HG02973 (cell line): ENCODE results near the gene OPHN1.
"Not testable (repeated sequence)": the region's sequence is repeated elsewhere in the genome, so short reads cannot be mapped to it uniquely, and the experiment has no call there.

Source experiments
- ATAC-seq: cut with Tn5 transposase; IDR thresholded peaks from one replicate; pipeline ENCODE4 v1.9.1; 2021; ENCODE audit warnings: moderate library complexity; ENCODE audit not compliant: unreplicated experiment

OPHN1 gene

DNA sequence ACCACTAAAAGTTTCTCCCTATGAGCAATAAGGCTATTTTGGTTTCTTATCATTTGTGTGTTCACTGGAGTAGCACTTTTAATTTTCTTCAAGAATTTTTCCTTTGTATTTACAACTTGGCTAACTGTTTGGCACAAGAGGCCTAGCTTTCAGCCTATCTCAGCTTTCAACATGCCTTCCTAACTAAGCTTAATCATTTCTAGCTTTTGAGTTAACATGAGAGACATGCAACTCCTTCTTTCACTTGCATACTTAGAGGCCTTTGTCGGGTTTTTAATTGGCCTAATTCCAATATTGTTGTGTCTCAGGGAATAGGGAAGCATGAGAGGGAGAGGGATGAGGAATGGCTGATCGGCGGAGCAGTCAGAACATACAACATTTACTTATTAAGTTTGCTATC, 349.8 kb downstream of the OPHN1 start:
- ATAC-seq = no peak

DNA sequence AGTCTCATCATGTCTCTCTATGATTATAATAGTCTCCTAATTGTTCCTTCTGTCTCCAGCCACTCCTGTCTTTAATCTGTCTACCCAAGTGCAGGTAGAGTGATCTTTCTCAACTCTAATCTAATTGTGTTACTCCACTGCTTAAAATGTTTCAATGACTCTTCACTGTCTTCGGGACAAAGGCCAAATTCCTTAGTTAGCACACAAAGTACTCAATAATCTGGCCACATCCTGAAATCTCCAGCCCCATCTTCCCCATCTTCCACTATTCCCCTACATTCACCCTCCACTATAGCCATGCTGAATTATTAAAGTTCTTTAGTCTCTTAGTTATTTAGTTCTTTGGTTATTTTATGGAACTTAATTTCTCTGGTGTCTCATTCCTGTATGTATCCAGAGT, 353.3 kb downstream of the OPHN1 start:
- ATAC-seq = no peak

DNA sequence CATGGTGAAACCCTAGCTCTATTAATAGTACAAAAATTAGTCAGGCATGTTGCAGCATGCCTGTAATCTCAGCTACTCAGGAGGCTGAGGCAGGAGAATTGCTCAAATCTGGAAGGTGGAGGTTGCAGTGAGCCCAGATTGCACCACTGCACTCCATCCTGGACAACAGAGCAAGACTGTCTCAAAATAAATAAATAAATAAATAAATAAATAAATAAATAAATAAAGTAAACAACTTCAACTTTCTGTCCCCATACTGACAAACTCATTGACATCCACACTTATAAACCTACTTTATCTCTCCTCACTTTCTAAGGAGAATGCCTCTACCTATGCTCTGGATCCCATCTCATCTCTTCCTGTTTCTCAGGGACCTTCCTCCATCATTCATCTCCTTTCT, 354.5 kb downstream of the OPHN1 start:
- not testable (repeated sequence) for ATAC-seq

DNA sequence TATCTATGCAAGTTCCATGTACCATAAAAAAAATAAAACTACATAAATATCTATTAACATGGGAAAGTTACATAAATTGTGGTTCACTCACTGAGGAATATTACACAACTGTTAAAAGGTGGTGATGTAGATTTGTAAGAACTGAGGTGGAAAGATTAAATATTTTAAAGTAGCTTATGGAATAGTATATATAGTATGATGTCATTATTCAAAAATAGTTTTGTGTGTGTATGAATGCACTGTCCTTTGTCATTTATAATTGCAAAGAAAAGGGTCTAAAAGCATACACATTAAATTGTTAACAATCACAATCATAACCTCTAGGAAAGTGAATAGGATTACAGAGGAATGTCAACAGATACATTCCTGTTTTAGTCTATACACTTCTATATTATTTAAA, 355.9 kb downstream of the OPHN1 start:
- ATAC-seq = no peak

DNA sequence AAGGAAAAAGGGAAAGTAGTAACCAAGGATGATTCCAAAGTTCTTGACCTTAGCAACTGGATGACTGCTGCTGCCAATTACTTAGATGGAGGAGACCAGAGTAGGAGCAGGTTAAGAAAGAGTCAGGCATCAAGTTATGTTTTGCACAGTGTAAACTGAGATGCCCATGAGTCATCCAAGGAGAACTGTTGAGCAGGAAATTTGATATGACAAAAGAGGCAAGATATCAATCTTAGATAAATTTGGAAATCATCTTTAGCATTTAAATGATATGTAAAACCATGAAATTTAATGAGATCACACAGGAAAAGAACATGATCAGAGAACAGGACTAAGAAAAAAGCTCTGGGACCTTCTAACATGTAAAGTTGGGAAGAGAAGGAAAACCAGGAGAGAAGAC, 361.3 kb downstream of the OPHN1 start:
- no peak for ATAC-seq

DNA sequence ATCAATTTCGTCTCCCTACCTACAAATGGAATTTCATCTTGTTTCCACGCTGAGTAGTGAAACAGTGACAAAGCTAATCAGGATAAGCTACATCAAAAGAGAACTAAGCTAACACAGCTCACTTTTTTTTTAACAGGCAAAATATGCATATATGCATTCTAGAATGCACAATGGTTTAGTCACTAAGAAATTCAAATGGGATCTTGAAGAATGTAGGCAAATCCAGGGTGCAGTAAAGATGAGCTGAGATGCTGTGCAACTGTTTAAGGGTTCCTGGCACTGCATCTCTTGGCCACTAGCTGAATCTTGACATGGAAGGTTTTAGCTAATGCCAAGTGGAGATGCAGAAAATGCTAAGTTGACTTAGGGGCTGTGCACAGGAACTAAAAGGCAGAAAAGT, 363.2 kb downstream of the OPHN1 start:
- not testable (repeated sequence) for ATAC-seq

DNA sequence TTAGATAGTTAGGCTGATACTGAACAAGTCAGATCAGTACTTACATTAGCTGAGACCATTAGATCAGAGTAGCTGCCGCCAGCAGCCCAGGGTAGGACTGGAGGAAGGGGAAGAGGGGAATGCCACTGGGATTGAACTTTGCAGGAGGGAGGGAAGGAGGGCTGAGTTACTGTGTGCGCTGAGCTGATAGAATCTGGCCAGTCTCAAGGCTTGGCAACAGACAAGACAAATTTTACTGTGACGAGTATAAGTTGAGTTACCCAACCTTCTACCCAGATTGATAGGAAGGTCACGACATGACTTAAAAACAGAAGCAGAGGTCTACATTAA, 372.1 kb downstream of the OPHN1 start:
- no peak for ATAC-seq

DNA sequence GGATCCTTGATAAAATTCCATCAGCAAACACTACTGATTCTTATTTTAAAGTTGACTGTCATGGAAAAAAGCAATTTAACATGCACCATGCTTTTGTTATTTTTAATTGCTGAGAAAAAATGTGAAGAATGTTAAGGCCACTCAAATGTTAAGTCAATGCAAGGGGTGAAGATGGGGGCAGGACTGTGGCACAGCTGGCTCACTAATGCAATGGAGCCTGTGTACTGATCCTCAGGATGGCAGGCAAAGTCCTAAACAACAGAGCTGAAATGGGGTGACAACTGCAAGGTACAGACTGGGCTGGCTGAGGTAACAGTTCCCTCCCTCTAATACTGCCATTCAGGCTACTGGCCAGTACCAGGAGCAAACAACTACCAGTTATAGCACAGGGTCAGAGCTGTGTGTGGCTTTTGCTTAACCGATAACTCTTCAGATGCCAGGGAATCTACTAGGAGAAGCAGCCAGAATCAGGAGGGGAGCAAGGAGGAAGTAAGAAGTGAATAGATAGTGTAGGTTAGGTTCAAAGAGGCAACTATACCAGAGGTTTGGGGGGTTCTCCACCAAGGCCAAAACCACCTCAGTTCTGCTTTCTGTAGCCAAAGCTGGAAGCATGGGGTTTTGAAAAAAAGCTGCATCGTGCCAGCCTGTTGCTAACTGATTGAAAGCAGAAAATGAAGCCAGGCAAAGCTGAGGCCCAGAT, 372.6 kb downstream of the OPHN1 start:
- ATAC-seq = no peak

DNA sequence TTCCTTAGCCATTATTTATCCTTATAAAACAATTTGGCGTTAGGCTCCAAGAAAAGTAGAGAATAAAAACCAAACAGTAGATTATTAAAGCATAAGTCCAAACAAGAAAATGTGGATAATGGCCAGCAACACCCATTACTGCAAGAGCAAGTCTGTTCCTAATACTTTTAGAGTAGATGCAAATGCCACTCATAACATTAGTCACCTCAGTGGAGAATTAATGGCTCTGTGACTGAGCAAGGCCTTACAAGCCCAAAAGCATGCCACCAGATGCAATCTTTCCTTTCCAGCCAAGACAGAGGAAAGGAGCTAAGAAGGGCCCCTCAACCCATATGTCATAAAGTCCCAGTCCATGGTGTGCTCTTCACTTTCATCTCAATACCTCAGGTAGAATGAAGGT, 373.8 kb downstream of the OPHN1 start:
- ATAC-seq = no peak

DNA sequence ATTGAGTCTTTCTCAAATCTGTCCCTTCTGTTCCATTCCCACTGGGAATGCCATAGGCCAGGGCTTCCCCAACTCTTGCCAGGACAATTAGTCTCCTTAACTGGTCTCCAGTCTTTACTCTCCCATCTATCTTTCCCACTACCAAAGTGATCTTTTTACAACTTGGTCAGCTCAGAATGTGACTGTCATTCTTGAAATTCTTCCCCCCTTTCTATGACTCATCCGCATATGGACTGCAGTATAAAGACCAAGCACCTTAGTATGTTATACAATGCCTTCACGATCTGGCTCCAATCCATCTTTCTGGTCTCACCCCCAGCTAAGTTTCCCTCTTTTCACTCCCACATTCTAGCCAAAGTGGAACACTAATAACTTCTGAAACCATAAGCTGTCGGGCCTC, 383.8 kb downstream of the OPHN1 start:
- no peak for ATAC-seq

DNA sequence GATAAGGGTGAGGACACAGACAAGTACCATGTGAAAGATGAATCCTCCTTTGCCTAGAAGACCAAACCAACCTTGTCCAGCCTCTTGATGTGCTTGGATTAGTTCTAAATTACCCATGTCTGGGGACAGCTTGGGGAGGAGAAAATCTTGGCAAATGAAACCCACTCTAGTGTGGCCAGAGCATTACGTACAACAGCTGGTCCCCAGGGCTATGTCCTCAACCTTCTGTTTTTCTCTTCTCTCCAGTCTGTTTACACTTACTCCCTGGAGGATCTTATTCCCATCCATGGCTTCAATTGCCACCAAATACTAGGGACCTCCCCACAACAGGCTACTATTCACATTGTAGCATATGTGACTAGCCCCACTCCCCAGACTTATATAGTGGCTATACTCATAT, 384.5 kb downstream of the OPHN1 start:
- no peak for ATAC-seq

DNA sequence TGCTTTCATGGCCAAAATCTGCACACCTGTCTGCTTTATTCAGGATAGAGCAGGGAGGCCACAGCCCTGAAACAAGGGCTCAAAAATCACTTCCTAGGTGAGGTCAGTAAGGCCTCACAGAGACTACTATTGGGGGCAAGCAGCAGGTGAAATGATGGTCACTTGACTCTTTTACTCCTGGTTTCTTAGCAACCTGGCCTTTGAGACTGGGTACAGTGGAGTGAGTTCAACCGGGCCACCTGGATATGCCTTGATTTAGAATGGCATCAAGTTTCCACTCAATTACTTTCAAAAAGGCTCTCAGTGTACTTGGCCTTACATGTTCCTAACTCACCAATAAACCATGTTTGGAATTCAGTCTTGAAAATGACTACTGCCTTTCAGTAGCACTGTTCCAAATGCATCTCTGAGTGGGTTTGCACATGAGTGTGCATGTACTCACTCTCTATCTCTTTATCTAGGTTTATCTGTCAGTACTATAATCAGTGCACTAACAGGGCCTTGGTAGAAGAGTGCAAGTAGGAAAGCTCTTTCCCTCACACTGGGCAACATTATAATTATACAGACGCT, 388.2 kb downstream of the OPHN1 start:
- ATAC-seq = no peak

DNA sequence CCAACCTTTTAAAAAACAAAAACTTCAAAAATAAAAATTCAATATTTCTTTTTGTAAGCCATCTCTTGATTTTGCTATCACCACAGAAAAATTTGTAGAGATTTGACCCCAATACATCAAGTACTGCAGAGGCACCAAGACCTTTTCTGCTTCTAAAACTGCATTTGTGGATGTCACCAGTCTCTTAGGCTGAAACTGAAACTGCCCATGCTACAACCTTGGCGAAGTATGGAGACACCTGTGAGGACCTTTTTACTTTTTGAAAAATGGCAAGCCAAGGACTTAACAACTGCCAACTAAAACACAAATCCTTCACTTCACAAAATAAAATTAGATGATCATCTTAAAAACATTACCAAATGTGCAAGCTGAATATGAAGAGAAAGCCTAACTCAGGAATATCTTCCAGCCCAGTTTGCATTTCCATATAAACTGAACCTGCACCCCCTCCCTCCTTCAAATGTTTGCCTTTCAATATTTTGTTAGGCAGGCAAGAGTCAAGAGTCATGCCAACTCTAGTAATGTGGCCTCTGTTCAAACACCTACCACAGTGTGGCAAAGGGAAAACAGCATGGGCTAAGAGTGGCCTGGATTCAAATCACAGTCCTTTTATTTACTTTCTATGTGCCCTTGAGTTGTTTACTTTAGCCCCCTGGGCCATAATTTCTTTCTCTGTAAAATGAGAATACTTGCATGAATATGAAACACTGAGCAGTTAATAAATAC, 389.4 kb downstream of the OPHN1 start:
- ATAC-seq = no peak

DNA sequence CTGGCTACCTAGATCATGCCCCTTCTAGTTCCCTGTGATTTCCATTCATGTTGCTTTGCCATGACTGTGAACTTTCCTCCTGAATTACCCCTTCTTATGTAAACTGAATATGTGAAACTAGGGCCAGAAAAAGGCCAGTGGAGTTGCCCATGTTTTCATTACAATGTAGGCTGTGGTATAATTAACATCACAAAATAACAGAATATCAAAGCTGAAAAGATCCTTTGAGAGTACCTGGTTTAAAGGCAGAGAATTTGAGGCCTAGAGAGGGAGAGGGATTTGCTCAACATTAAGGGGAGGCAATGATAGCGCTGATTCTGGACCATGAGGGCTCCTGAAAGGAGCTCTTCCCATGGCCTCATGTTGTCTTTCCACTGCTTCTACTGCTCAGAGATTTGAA, 392.2 kb downstream of the OPHN1 start:
- ATAC-seq = no peak

DNA sequence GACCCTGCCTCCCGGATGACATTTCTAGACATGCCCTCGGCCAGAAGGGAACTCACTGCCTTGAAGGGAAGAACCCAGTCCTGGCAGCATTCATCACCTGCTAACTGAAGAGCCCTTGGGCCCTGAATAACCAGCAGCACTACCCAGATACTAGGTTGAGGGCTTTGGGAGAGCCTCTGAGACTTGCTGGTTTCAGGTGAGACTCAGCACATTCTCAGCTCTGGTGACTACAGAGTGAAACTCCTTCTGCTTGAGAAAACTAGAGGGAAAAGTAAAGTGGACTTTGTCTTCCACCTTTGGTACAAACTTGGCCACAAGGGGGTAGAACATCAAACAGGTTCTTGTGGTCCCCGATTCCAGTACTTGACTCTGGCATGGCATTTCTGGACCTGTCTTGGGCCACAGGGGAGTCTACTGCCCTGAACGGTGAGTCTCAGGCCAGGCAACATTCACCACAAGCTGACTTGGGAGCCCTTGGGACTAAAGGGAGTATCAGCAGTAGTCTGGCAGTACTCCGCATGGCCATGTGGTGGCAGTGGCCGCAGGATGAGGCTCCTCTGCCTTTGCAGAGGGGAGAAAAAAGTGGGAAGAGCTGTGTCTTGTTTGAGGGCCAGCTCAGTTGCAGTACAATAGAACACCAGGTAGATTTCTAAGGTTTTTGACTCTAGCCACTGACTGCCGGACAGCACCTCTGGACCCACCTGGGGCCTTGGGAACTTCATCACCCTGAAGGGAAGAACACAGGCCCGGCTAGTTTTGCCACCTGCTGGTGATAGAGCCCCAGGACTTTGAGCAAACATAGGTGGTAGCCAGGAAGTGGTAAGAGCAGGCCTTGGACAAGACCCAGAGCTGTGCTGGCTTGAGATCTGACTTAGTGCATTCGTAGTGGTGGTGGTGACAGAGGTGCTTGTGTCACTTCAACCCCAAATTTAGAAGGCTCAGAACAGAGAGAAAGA, 414.8 kb downstream of the OPHN1 start:
- no peak for ATAC-seq

DNA sequence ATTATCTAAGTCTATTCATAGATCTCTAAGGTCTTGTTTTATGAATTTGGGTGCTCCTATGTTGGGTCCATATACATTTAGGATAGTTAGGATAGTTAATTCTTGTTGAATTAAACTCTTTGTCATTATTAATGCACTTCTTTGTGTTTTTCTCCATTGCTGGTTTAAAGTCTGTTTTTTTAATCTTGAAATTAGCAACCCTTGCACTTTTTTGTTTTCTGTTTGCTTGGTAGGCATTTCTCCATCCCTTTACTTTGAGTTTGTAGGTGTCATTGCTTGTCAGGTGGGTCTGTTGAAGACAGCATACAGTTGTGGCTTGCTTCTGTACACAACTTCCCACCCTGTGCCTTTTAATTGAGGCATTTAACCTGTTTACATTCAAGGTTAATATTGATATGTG, 434.8 kb downstream of the OPHN1 start:
- ATAC-seq = no peak
